Lower leg skin (tissue), 4 donors: ENCODE measurements around the gene DRD1. TPM values are rescaled to one million over a fixed set of nuclear protein-coding genes. Genes with fewer than 3 reads are reported as not detected.

Source experiments
- DNase-seq, 2 donors: peaks; one replicate each; pipeline ENCODE4 v3.0.0-alpha.2; 2019; ENCODE audit warnings: low spot score in 2 of 2
- H3K4me3 ChIP-seq: fragments of 200-600 bp; sonication (generic); 2 replicates; pipeline ENCODE4 v1.5.1; 2017; ENCODE audit warnings: mild to moderate bottlenecking, low read depth; ENCODE audit not compliant: poor library complexity, severe bottlenecking
- CTCF ChIP-seq, 3 donors: fragments of 450-650 bp; IDR thresholded peaks; one replicate each; pipeline ENCODE4 v1.5.1; 2016; ENCODE audit warnings: antibody characterized with exemption in 3 of 3, mild to moderate bottlenecking in 3 of 3, moderate library complexity in 2 of 3
- POLR2A ChIP-seq, 2 donors: fragments of 450-650 bp; IDR thresholded peaks; one replicate each; pipeline ENCODE4 v1.6.1; 2016 to 2017; ENCODE audit warnings: antibody characterized with exemption in 2 of 2, mild to moderate bottlenecking in 1 of 2, moderate library complexity in 1 of 2
- WGBS, 2 donors: methylation state at CpG; one replicate each; pipeline ENCODE4 v1.1.5; 2018; 5-methylcytosine and 5-hydroxymethylcytosine counted together
- intact Hi-C: fragments of 100-400 bp; cut with DNase I; formaldehyde crosslinking; loops from one replicate; pipeline ENCODE4 v1.15.0; 2023; ENCODE audit warnings: low total_unique reads
- total RNA-seq, 4 donors: library from RNA; depleted of rRNA; stranded (reverse); fragments of >200 nt; gene quantifications; one replicate each; pipeline ENCODE4 v1.1.0, GENCODE V29; 2016

The DRD1 gene
- under 1 TPM in 3 of 4 donors, not detected in 1; 0.06 to 0.23 (median 0.15) TPM for total RNA-seq

- intact Hi-C loops: loop anchor here (5.0 to 10.0 kb wide), 2 partner anchors 229 to 492 kb away; no protein-coding TSS in a partner anchor
- WGBS, 2 donors: 3 to 5% methylated on average over 13 to 21 of the region's 91 CpGs
- DNase-seq: no peak
- H3K4me3 ChIP-seq: no peak within 1 kb of the TSS
- TF ChIP-seq CTCF (IDR thresholded peaks at IDR 0.05): no peak
- TF ChIP-seq POLR2A (IDR thresholded peaks at IDR 0.05): no peak
These were observed at the start of gene DRD1 for GRCh38 chr5:175444060-175444904. Gene DRD1 (minus strand): TSS chr5:175444182. CDS start chr5:175443099, 1,083 bp downstream.

- TF ChIP-seq CTCF (IDR thresholded peaks at IDR 0.05) (no peak), POLR2A (IDR thresholded peaks at IDR 0.05) (no peak)
- WGBS, 2 donors: 86 to 89% methylated on average over 8 of the region's 8 CpGs
- no peak overlapping the region for H3K4me3 ChIP-seq
- no peak for DNase-seq
- intact Hi-C loops: no loop called here
These were observed 49.7 kb upstream of the DRD1 start for GRCh38 chr5:175493726-175494125.

GRCh38 chr5:175493260-175493659, 49.3 kb upstream of the DRD1 start:
- no peak for DNase-seq
- TF ChIP-seq CTCF (IDR thresholded peaks at IDR 0.05): no peak
- TF ChIP-seq POLR2A (IDR thresholded peaks at IDR 0.05): no peak
- intact Hi-C loops: no loop called here
- no peak overlapping the region for H3K4me3 ChIP-seq
- WGBS, 2 donors: 79% methylated on average over 7 of the region's 7 CpGs

- TF ChIP-seq CTCF (IDR thresholded peaks at IDR 0.05) (no peak), POLR2A (IDR thresholded peaks at IDR 0.05) (no peak)
- no peak overlapping the region for H3K4me3 ChIP-seq
- intact Hi-C loops: no loop called here
- WGBS, 2 donors: 88 to 98% methylated on average over 6 of the region's 6 CpGs
- no peak for DNase-seq
These were observed 47.2 kb upstream of the DRD1 start for GRCh38 chr5:175491223-175491622.

GRCh38 chr5:175489693-175490443, 45.9 kb upstream of the DRD1 start:
- DNase-seq: no peak
- no peak overlapping the region for H3K4me3 ChIP-seq
- TF ChIP-seq POLR2A (IDR thresholded peaks at IDR 0.05) (no peak), CTCF (IDR thresholded peaks at IDR 0.05) (no peak)
- 86 to 90% methylated on average over 6 of the region's 6 CpGs for WGBS, 2 donors
- intact Hi-C loops: no loop called here
